ENCODE measurements around the gene APBB3.

APBB3 gene

GRCh38 chr5:140551872-140552271 is 12.5 kb downstream of the APBB3 start:
- no peak for DNase-seq

GRCh38 chr5:140550147-140551079 is 14.0 kb downstream of the APBB3 start:
- DNase-seq = no peak

- peak; percentile 50 for DNase-seq
Measured at GRCh38 chr5:140549237-140550144, 14.9 kb downstream of the APBB3 start.

GRCh38 chr5:140548791-140549190 is 15.6 kb downstream of the APBB3 start:
- no peak for DNase-seq

DNA sequence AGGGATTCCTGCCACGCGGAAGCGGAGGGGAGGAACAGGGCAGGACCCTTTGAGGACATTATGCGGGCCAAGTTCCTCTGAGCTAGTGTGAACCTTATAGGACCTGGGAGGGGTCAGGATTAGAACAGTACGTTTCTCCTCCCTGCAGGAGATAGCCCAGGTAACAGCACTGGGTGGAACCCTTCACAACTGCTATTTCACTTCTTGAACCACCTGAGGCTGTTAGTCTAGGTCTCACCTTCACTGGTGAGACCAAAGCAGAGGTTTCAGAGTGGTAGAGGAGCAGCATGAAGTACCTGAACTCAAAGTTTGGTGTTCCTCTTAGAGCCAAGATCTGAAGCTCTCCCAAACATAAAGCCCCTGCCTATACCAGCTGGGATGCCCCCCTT is 16.1 kb downstream of the APBB3 start:
- no peak for DNase-seq

DNA sequence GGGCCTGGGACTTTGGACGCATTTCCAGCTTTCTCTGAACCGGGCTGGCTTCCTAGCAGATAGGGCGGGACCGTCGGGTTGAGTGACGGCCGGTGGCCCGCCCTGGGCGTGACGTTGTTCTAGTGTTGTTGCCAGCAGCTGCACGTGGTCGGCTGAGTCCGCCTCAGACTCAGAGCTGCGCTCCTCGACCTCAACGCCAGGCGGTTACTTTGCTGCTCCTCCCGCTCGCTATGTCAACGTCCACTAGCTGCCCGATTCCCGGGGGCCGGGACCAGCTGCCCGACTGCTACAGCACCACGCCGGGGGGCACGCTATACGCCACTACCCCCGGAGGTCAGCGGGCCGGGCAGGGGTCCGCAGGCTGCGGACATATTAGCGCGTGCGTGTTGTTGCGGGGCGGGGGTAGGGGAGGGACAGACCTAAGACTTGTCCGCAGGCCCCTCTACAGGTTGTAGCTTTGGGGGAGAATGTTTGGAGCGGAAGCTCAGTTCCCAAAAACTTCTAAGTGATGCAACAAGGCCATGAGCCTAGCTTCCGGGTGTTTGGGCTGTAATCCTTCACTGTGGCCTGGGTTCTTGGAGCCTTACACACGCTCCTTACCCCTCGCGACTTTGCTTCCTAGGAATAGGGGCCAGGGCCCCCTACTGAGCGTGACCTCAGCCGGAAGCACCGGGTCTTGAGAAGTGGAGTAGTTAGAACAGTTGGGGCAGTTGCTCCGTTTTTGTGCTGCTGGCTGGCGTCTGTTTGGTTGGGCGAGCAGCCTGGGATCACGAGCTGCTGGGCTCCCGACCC is 16.7 kb downstream of the APBB3 start, which contains the start of gene EIF4EBP3:
EIF4EBP3 (plus strand) TSS at position 155 of the 792 bp plus-strand sequence; CDS start at position 231, 76 bp downstream.
- peak; percentile 57 for DNase-seq

DNA sequence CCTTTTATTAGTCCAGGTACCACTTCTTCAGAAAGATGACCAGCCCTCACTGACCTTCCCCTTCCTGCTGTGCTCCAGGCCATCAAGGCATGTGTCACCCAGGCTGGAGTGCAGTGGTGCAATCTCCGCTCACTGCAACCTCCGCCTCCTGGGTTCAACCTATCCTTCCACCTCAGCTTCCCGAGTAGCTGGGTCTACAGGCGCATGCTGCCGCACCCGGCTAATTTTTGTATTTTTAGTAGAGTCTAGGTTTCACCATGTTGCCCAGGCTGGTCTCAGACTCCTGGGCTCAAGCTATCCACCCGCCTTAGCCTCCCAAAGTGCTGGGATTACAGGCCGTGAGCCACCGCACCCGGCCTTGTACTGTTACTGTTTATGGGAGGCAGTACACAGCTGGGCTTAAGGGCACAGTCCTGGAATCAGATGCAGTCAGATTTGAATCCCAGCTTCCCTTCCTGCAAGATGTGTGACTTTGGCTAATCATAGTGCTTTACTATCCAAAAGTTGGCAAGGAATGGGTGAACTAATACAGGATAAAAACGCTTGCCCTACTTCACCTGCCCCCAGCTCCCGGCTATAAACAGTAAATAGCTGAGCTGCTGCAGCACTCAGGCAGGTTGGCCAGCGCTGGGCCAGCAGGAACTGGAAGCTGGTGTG is 17.4 kb downstream of the APBB3 start:
- no peak for DNase-seq

DNA sequence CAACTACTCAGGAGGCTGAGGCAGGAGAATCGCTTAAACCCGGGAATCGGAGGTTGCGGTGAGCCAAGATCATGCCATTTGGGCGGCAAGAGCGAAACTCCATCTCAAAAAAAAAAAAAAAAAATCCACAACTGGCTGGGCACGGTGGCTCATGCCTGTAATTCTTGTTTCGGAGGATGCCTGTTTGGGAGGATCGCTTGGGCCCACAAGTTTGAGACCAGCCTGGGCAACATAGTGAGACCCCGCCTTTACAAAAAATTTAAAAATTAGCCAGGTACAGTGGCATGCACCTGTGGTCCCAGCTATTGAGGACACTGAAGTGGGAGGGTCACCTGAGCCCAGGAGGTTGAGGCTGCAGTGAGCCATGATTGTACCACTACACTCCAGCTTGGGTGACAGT is 18.8 kb downstream of the APBB3 start:
- DNase-seq = no peak

DNA sequence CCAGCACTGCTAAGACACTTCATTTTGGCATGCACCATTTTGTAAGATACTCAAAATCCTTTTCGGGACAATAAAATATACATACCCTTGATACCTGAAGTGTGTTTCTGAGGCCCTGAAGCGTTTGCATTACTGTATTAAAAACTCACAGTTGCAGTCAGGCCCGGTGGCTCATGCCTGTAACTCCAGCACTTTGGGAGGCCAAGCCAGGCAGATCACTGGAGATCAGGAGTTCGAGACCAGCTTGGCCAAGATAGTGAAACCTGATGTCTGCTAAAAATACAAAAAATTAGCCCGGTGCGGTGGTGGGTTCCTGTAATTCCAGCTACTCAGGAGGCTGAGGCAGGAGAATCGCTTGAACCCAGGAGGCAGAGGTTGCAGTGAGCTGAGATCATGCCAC is 19.4 kb downstream of the APBB3 start:
- DNase-seq = no peak

DNA sequence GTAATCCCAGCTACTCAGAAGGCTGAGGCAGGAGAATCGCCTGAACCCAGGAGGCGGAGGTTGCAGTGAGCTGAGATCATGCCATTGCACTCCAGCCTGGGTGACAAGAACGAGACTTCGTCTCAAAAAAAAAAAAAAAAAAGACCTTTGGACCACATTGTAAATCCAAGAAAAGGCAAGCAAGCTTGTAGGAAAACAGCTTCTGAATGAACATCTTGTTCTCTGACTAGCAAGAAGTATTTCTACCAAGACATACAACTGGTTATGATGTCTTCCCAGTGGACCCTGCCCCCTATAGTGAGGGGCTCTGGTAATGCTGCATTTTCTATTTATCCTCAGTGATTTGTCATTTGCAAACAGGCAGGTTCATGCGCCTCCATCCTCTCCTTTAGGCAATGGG is 21.4 kb downstream of the APBB3 start:
- DNase-seq = no peak

GRCh38 chr5:140540227-140540626 is 24.2 kb downstream of the APBB3 start:
- DNase-seq = no peak

GRCh38 chr5:140524003-140524402 is 40.4 kb downstream of the APBB3 start:
- no peak for DNase-seq

GRCh38 chr5:140513124-140513523 is 51.3 kb downstream of the APBB3 start:
- no peak for DNase-seq

DNA sequence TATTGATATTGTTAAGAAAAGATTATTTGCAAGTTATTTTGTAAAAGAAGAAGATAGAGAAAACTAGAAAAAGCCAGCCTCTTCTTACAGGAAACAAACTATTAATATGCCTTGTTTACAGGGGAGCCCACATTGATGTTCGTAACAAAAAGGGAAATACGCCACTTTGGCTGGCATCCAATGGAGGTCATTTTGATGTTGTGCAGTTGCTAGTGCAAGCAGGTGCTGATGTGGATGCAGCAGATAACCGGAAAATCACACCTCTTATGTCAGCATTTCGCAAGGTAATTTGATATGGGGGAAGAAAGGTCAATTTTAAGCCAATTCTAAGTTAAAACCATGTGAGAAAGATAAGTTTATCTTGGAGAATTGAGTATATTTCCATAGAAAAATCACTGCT is 54.5 kb downstream of the APBB3 start:
- DNase-seq = no peak

Data from GF-D8 (cell line).